GM23338 (cell line): Measurements from ENCODE around the gene RSPH6A. TPM values are rescaled to one million over a fixed set of nuclear protein-coding genes. Genes with fewer than 3 reads are reported as not detected.

Experiments
- ATAC-seq: fragments of 200-7000 bp; cut with Tn5 transposase; 3 replicates; pipeline ENCODE4 v1.9.1; 2020
- DNase-seq: peaks from one replicate; pipeline ENCODE4 v3.0.0-alpha.2; 2015; ENCODE audit warnings: low spot score
- H2AFZ ChIP-seq: fragments of 200-600 bp; sonication (generic); 2 replicates; pipeline ENCODE4 v1.8.0; 2016; ENCODE audit warnings: antibody characterized with exemption, mild to moderate bottlenecking, moderate library complexity
- H3F3A ChIP-seq: fragments of 200-600 bp; sonication (generic); replicated peaks from 2 replicates; pipeline ENCODE4 v1.8.0; 2017; ENCODE audit warnings: antibody characterized with exemption, mixed run types, low read depth
- H3K27ac ChIP-seq: fragments of 200-600 bp; sonication (generic); 2 replicates; pipeline ENCODE4 v1.6.1; 2016; ENCODE audit warnings: low read depth
- H3K27me3 ChIP-seq: fragments of 200-600 bp; sonication (generic); 2 replicates; pipeline ENCODE4 v1.8.0; 2016; ENCODE audit warnings: mild to moderate bottlenecking, mixed run types, moderate library complexity; ENCODE audit not compliant: insufficient read depth
- H3K36me3 ChIP-seq: fragments of 200-600 bp; sonication (generic); 2 replicates; pipeline ENCODE4 v1.8.0; 2016; ENCODE audit warnings: mild to moderate bottlenecking; ENCODE audit not compliant: insufficient read depth
- H3K4me1 ChIP-seq: fragments of 200-600 bp; sonication (generic); 2 replicates; pipeline ENCODE4 v1.8.0; 2016; ENCODE audit warnings: mild to moderate bottlenecking, moderate library complexity; ENCODE audit not compliant: insufficient read depth
- H3K4me2 ChIP-seq: fragments of 200-600 bp; sonication (generic); 2 replicates; pipeline ENCODE4 v1.7.1; 2017; ENCODE audit warnings: mixed run types
- H3K4me3 ChIP-seq: fragments of 200-600 bp; sonication (generic); 2 replicates; pipeline ENCODE4 v1.6.1; 2016; ENCODE audit warnings: mixed run types
- H3K79me2 ChIP-seq: fragments of 200-600 bp; sonication (generic); replicated peaks from 2 replicates; pipeline ENCODE4 v1.8.0; 2017; ENCODE audit warnings: mild to moderate bottlenecking; ENCODE audit not compliant: insufficient read depth
- H3K9me2 ChIP-seq: fragments of 200-600 bp; sonication (generic); 2 replicates; pipeline ENCODE4 v1.8.0; 2017; ENCODE audit not compliant: insufficient read depth
- H4K20me1 ChIP-seq: fragments of 200-600 bp; sonication (generic); replicated peaks from 2 replicates; pipeline ENCODE4 v1.8.0; 2017; ENCODE audit warnings: mild to moderate bottlenecking; ENCODE audit not compliant: insufficient read depth
- H3K27ac Mint-ChIP-seq: 2 replicates; pipeline ENCODE4 v1.8.0; 2020; ENCODE audit warnings: inconsistent platforms, mild to moderate bottlenecking, moderate library complexity, mixed read lengths
- H3K27me3 Mint-ChIP-seq: 3 replicates; pipeline ENCODE4 v1.8.0; 2022; ENCODE audit warnings: low read depth, mild to moderate bottlenecking, moderate library complexity, mixed read lengths, inconsistent platforms; ENCODE audit not compliant: insufficient read depth, poor library complexity
- H3K36me3 Mint-ChIP-seq: 3 replicates; pipeline ENCODE4 v1.8.0; 2021; ENCODE audit warnings: low read depth, mild to moderate bottlenecking, inconsistent platforms, moderate library complexity, mixed read lengths
- H3K4me1 Mint-ChIP-seq: 3 replicates; pipeline ENCODE4 v1.8.0; 2020; ENCODE audit warnings: mild to moderate bottlenecking, inconsistent platforms, mixed read lengths
- H3K4me3 Mint-ChIP-seq: 3 replicates; pipeline ENCODE4 v1.8.0; 2021; ENCODE audit warnings: moderate library complexity, mild to moderate bottlenecking, inconsistent platforms, mixed read lengths
- H3K9me3 Mint-ChIP-seq: 3 replicates; pipeline ENCODE4 v1.8.0; 2020; ENCODE audit warnings: moderate library complexity, mild to moderate bottlenecking, inconsistent platforms, mixed read lengths
- CREB1 ChIP-seq: fragments of 250-450 bp; sonication (Bioruptor Pico); IDR thresholded peaks from 2 replicates; pipeline ENCODE4 v1.5.0; 2020; ENCODE audit warnings: low read depth, mild to moderate bottlenecking, moderate library complexity
- CTCF ChIP-seq, 2 experiments: fragments of 200-600 bp in 1 of 2; sonication (generic) in 1 of 2; conservative IDR thresholded peaks; 2 replicates each; pipeline versions ENCODE4 v1.5.1 to v1.6.1; 2016 to 2017; ENCODE audit warnings: antibody characterized with exemption in 2 of 2, low read depth in 2 of 2, mild to moderate bottlenecking in 2 of 2, moderate library complexity in 1 of 2
- ETS1 ChIP-seq: IDR thresholded peaks from 2 replicates; pipeline ENCODE4 v1.6.1; 2016; ENCODE audit warnings: antibody characterized with exemption
- EZH2 ChIP-seq: fragments of 200-600 bp; sonication (generic); IDR thresholded peaks from one replicate; pipeline ENCODE4 v1.8.0; 2017; ENCODE audit warnings: antibody characterized with exemption, mild to moderate bottlenecking, low read depth; ENCODE audit not compliant: unreplicated experiment
- EZH2phosphoT487 ChIP-seq: fragments of 200-600 bp; sonication (generic); IDR thresholded peaks from one replicate; pipeline ENCODE4 v1.8.1; 2018; ENCODE audit warnings: antibody characterized with exemption; ENCODE audit not compliant: unreplicated experiment
- JUNB ChIP-seq: IDR thresholded peaks from one replicate; pipeline ENCODE4 v1.6.1; 2016; ENCODE audit warnings: antibody characterized with exemption; ENCODE audit not compliant: unreplicated experiment
- POLR2AphosphoS5 ChIP-seq: IDR thresholded peaks from 2 replicates; pipeline ENCODE4 v1.6.1; 2016; ENCODE audit warnings: antibody characterized with exemption, low read depth
- REST ChIP-seq: IDR thresholded peaks from one replicate; pipeline ENCODE4 v1.6.1; 2018; ENCODE audit warnings: antibody characterized with exemption; ENCODE audit not compliant: unreplicated experiment
- polyA plus RNA-seq: library from polyadenylated mRNA; unstranded; fragments of >200 nt; fragmentation: Nextera tagmentation; extraction: Ambion mirVana; gene quantifications from 2 replicates; pipeline ENCODE4 v1.2.1, GENCODE V29; 2016
- total RNA-seq: library from RNA; depleted of rRNA; stranded (reverse); fragments of >200 nt; shearing (Covaris generic); gene quantifications from 2 replicates; pipeline ENCODE4 v1.2.3, GENCODE V29; 2014

RSPH6A gene
- total and polyA plus RNA-seq, 2 experiments from 2014 or later = 0.11 to 0.21 TPM

GRCh38 chr19:45863840-45864628 is 48.9 kb upstream of the RSPH6A start, which contains the start of gene FOXA3:
Gene FOXA3 (plus strand): TSS chr19:45864326. CDS start chr19:45864457, 131 bp downstream.
- Histone ChIP-seq H3K9me2 (no peaks in the 10 kb centered on the region), H3K4me2 (peak within 1 kb of the TSS; percentile 96), H3K27me3 (no peaks in the 10 kb centered on the region), H3F3A (0 out of 2 replicates have a peak, but pooled peaks cover 9% of the 10 kb centered on the region), H3K4me3 (peak within 1 kb of the TSS; percentile 63), H3K4me1 (peaks cover 29% of the 10 kb centered on the region), H4K20me1 (peaks cover 13% of the 10 kb centered on the region; the same call in 1 of the 2 replicates), H3K79me2 (peaks cover 76% of the 10 kb centered on the region), H3K36me3 (peaks cover 7% of the 10 kb centered on the region; the same call in 1 of the 2 replicates), H2AFZ (peak within 1 kb of the TSS; percentile 81), H3K27ac (0 out of 2 replicates have a peak within 1 kb of the TSS, but pooled peaks have one; percentile 80)
- peaks cover 18% of the 10 kb centered on the region for H3K36me3 Mint-ChIP-seq
- peak within 1 kb of the TSS; percentile 92 for H3K27ac Mint-ChIP-seq
- peaks cover 30% of the 10 kb centered on the region for H3K27me3 Mint-ChIP-seq
- H3K4me1 Mint-ChIP-seq = peaks cover 36% of the 10 kb centered on the region
- no peaks in the 10 kb centered on the region for H3K9me3 Mint-ChIP-seq
- no peak for TF ChIP-seq JUNB
- TF ChIP-seq POLR2AphosphoS5 = peak; percentile 34; the same call in 1 of the 2 replicates
- TF ChIP-seq EZH2phosphoT487 = no peak
- peak; percentile 62 to 82 for TF ChIP-seq CTCF (conservative IDR thresholded peaks at IDR 0.05; ENCODE audit: low read depth in 2 of 2)
- no peak for TF ChIP-seq EZH2
- 0 out of 2 replicates have a peak, but pooled peaks have one; percentile 8 for TF ChIP-seq CREB1
- ATAC-seq = peak; percentile 66
- peak within 1 kb of the TSS; percentile 95 for H3K4me3 Mint-ChIP-seq
- DNase-seq = peak; percentile 84

GRCh38 chr19:45863335-45863839 is 48.3 kb upstream of the RSPH6A start:
- peaks cover 24% of the 10 kb centered on the region for H3K36me3 Mint-ChIP-seq
- Histone ChIP-seq H3K27ac (no peak overlapping the region), H3K27me3 (no peaks in the 10 kb centered on the region), H3F3A (0 out of 2 replicates have a peak, but pooled peaks cover 9% of the 10 kb centered on the region), H3K36me3 (peaks cover 9% of the 10 kb centered on the region; the same call in 1 of the 2 replicates), H3K9me2 (no peaks in the 10 kb centered on the region), H3K4me3 (peak overlapping the region; percentile 63), H2AFZ (peak overlapping the region; percentile 81), H3K4me2 (peak overlapping the region; percentile 96), H3K4me1 (peaks cover 29% of the 10 kb centered on the region), H3K79me2 (peaks cover 76% of the 10 kb centered on the region), H4K20me1 (peaks cover 13% of the 10 kb centered on the region; the same call in 1 of the 2 replicates)
- TF ChIP-seq EZH2phosphoT487 = no peak
- no peak for TF ChIP-seq EZH2
- TF ChIP-seq REST = no peak
- TF ChIP-seq ETS1 = no peak
- peak; percentile 32; the same call in 1 of the 2 replicates for TF ChIP-seq POLR2AphosphoS5
- H3K4me1 Mint-ChIP-seq = peaks cover 36% of the 10 kb centered on the region
- ATAC-seq (no peak), DNase-seq (no peak)
- H3K27me3 Mint-ChIP-seq = peaks cover 30% of the 10 kb centered on the region
- H3K4me3 Mint-ChIP-seq = peak overlapping the region; percentile 95
- no peak overlapping the region; the same call in 1 of the 2 replicates for H3K27ac Mint-ChIP-seq
- H3K9me3 Mint-ChIP-seq = no peaks in the 10 kb centered on the region
